ENCODE results near the gene DDB1. TPM values are rescaled to one million over a fixed set of nuclear protein-coding genes. Genes with fewer than 3 reads are reported as not detected.

The DDB1 gene
- total and polyA plus RNA-seq, 2 of the 13 experiments (the other 11 are each of a cell fraction or from before 2014, with no cell fraction given) = 217 to 266 TPM

- TF ChIP-seq ZMAT3 (CRISPR knock-in tag; conservative IDR thresholded peaks at IDR 0.05) = no peak
- TF ChIP-seq ZFYVE20 (CRISPR knock-in tag; IDR thresholded peaks at IDR 0.05; ENCODE audit: borderline replicate concordance, low read depth) = no peak
- no peak for TF ChIP-seq NR2F1 (CRISPR knock-in tag; IDR thresholded peaks at IDR 0.05)
Measured at GRCh38 chr11:61309739-61310138, 23.2 kb downstream of the DDB1 start (continued).

- FAIRE-seq = no peak
- H3K36me3 ChIP-seq (replicated peaks in 1 of 2; ENCODE audit: control insufficient read depth in 1 of 2, insufficient read depth in 2 of 2, low read length in 2 of 2) = peaks cover 57 to 95% of the 10 kb centered on the region in 2 experiments
- H3K27me3 ChIP-seq (ENCODE audit: control insufficient read depth in 1 of 2, insufficient read depth in 2 of 2, low read length in 2 of 2) = no peaks in the 10 kb centered on the region
- H3K9me3 ChIP-seq (ENCODE audit: low read length) = no peaks in the 10 kb centered on the region
- 0 out of 2 replicates have a peak, but pooled peaks cover 6% of the 10 kb centered on the region for H4K20me1 ChIP-seq (ENCODE audit: insufficient read depth, low read length)
- no peak for DNase-seq (ENCODE audit: low spot score)
- TF ChIP-seq HNRNPLL (IDR thresholded peaks at IDR 0.05; ENCODE audit: low read depth, low read length, poor library complexity, severe bottlenecking) (no peak), ZNF629 (CRISPR knock-in tag; conservative IDR thresholded peaks at IDR 0.05) (no peak), JUNB (CRISPR knock-in tag; IDR thresholded peaks at IDR 0.05; ENCODE audit: borderline replicate concordance) (no peak), TARDBP (CRISPR knock-in tag; IDR thresholded peaks at IDR 0.05) (no peak), USF2 (IDR thresholded peaks at IDR 0.05; ENCODE audit: low read depth, low read length) (no peak), USF2 (CRISPR knock-in tag; IDR thresholded peaks at IDR 0.05; ENCODE audit: borderline replicate concordance) (no peak), ZNF607 (CRISPR knock-in tag; IDR thresholded peaks at IDR 0.05; ENCODE audit: borderline replicate concordance) (no peak), NFYC (CRISPR knock-in tag; IDR thresholded peaks at IDR 0.05) (no peak), NFRKB (IDR thresholded peaks at IDR 0.05) (no peak), MYPOP (CRISPR knock-in tag; IDR thresholded peaks at IDR 0.05) (no peak), IKZF4 (CRISPR knock-in tag; IDR thresholded peaks at IDR 0.05; ENCODE audit: borderline replicate concordance, low read depth, not compliant biosample characterization) (no peak), SCMH1 (CRISPR knock-in tag; IDR thresholded peaks at IDR 0.05; ENCODE audit: borderline replicate concordance) (no peak), SNAI1 (CRISPR knock-in tag; IDR thresholded peaks at IDR 0.05; ENCODE audit: borderline replicate concordance) (no peak)
- H3K4me2 ChIP-seq (ENCODE audit: low read depth, low read length) = no peak overlapping the region
- BruUV-seq (replicated peaks) = no TSS peak
- H3K79me2 ChIP-seq (ENCODE audit: insufficient read depth, low read length) = peaks cover 3% of the 10 kb centered on the region
- POLR2A ChIA-PET = interaction anchor here (1.6 kb wide), 1 partner anchor 10 kb away, joined by 4 read pairs; no protein-coding TSS in a partner anchor
- in situ Hi-C loops (cut with HindIII; ENCODE audit: extremely low pct_ligation_motif_present, low pct_unique_long_range_greater_than_20kb) = no loop called here
- intact Hi-C loops (cut with micrococcal nuclease; ENCODE audit: unreplicated experiment) = no loop called here
- H3K9ac ChIP-seq (ENCODE audit: insufficient read depth, low read depth, low read length) = no peak overlapping the region
- no peak for ATAC-seq
- H3K27ac ChIP-seq (ENCODE audit: extremely low read length, insufficient read depth, low read length) = no peak overlapping the region
- H3K4me1 ChIP-seq (ENCODE audit: insufficient read depth, low read length) = no peaks in the 10 kb centered on the region
- WGBS (ENCODE audit: low lambda C conversion rate) = 96% methylated on average over 4 of the region's 4 CpGs
- no peak overlapping the region for H2AFZ ChIP-seq (ENCODE audit: low read length)
- CTCF ChIA-PET (ENCODE audit: low intra/inter-chr PET ratio, low total read pairs) = no interaction called here
- H3K4me3 ChIP-seq (replicated peaks in 1 of 3; ENCODE audit: insufficient read depth in 1 of 3, low read depth in 2 of 3, low read length in 3 of 3) = no peak overlapping the region
Measured at GRCh38 chr11:61309141-61309540, 23.8 kb downstream of the DDB1 start.
